Fibroblast of skin of right biceps (primary cell): ENCODE data around the gene LIN7B.
"Not testable (repeated sequence)": the region's sequence is repeated elsewhere in the genome, so short reads cannot be mapped to it uniquely, and the experiment has no call there.

ENCODE experiments used
- DNase-seq: peaks from one replicate; pipeline ENCODE4 v3.0.0-alpha.2; 2013

The LIN7B gene

DNA sequence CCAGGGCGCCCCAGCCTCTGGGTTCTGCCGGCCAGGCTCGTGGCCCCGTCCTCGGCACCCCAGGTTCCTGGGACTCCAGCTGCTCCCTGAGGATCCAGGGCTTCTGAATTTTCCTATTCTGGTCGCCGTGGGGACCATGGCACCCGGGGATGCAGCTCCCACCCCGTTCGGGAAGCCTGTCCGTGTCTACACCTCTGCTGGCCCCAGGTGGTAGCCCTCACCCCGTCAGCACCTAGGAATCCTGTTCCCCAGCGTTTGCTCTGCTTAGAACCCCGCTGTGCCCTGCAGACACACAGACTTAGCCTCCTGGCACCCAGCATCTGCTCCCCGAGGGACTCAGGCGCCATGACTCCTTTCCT lies 6.1 kb downstream of the LIN7B start:
- DNase-seq, result no peak

DNA sequence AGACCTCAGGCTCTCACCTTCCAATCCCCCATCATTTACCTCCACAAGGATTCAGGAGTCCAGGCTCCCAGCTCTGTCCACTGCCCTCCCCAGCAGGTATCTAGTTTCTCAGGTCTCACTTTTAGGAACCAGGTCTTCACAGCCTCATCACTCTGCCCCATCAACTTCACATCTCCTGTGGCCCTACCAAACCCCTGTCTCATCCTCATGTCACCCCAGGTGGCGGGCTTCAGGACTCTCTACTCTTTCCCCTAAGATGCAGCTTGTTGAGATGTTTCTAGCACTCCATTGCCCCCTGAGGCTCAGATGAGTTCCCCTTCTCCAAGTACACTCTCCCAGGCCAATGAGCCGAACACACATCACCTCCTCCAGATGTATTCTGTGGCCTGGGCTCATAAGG lies 6.7 kb downstream of the LIN7B start:
- DNase-seq, result no peak

DNA sequence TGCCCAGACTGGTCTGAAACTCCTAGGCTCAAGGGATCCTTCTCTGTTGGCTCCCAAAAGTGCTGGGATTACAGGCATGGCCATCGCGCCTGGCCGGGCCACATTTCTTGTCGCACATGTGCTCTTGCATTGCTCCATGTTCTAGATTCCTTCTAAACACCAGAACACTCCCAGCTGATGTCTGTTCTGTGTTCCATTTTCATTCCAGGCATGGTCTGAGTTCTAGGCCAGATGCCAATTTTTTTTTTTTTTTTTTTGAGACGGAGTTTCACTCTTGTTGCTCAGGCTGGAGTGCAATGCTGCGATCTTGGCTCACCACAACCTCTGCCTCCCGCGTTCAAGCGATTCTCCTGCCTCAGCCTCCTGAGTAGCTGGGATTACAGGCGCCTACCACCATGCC lies 7.7 kb downstream of the LIN7B start:
- not testable (repeated sequence) for DNase-seq

DNA sequence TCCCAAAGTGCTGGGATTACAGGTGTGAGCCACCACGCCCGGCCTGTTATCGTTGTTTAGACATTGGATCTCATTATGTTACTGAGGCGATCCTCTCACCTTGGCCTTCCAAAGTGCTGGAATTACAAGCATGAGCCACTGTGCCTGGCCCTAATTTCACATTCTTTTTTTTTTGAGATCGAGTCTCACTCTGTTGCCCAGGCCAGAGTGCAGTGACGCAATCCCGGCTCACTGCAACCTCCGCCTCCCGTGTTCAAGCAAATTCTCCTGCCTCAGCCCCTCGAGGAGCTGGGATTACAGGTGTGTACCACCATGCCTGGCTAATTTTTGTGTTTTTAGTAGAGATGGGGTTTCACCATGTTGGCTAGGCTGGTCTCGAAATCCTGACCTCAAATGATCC lies 9.1 kb downstream of the LIN7B start:
- not testable (repeated sequence) for DNase-seq

DNA sequence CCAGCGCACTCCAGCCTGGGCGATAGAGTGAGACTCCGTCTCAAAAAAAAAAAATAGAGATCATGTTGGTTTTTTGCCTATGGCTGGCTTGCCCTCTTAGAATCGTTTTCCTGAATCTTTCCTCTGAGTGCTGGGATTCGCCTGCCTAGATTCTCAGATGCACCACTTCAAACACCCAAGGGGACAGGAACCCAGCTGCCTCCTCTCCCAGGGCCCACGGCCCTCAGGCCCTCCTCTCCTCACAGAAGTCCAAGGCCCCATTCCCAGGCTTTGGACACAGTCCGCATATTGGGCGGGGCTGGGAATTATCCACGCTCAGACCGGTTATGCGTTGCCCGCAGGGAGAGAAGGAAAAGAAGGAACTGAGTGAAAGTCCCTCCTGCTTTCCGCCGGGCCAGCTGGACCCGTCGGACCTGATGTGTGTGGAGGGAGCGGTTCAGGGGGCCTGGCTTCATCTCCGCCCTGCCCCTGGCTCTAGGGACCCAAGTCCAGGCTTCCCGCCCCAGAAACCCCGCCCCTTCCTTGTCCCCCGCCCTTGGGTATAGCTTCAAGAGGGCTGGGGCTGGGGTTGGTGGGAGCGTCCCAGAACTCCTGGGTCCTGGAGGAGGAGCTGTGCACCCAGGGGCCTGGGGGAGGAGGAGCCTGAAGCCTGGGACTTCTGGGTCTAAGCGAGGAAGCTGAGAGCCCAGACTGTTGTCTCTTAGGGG lies 11.0 kb downstream of the LIN7B start:
- DNase-seq, result no peak

DNA sequence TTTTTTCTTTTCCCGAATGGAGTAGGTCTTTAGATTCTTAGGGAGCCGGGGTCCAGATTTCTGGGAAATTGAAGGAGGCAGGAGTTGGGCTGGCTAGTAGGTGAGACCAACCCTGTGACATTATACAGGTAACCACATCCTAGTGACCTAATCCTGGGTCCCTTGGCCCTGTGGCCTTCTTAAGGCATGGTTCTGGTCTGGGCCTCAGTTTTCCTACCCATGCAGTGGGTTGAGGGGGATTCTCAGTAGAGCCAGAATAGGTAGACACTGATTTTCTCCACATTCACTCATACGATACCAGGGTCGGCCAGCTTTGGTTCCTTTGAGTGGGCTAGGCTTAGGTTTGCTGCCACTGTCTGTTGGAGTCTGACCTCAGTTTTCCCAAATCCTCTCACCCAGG lies 12.4 kb downstream of the LIN7B start:
- DNase-seq, result no peak

DNA sequence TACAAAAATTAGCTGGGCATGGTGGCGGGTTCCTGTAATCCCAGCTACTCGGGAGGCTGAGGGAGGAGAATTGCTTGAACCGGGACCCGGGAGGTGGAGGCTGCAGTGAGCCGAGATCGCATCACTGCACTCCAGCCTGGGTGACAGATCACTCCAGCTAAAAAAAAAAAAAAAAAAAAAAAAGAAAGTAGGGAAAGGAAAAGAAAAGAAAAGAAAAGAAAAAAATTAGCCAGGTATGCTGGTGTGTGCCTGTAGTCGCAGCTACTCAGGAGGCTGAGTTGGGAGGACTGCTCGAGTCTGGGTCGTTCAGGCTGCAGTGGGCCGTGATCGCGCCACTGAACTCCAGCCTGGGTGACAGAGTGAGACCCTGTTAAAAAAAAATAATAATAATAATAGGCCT lies 13.1 kb downstream of the LIN7B start:
- not testable (repeated sequence) for DNase-seq

DNA sequence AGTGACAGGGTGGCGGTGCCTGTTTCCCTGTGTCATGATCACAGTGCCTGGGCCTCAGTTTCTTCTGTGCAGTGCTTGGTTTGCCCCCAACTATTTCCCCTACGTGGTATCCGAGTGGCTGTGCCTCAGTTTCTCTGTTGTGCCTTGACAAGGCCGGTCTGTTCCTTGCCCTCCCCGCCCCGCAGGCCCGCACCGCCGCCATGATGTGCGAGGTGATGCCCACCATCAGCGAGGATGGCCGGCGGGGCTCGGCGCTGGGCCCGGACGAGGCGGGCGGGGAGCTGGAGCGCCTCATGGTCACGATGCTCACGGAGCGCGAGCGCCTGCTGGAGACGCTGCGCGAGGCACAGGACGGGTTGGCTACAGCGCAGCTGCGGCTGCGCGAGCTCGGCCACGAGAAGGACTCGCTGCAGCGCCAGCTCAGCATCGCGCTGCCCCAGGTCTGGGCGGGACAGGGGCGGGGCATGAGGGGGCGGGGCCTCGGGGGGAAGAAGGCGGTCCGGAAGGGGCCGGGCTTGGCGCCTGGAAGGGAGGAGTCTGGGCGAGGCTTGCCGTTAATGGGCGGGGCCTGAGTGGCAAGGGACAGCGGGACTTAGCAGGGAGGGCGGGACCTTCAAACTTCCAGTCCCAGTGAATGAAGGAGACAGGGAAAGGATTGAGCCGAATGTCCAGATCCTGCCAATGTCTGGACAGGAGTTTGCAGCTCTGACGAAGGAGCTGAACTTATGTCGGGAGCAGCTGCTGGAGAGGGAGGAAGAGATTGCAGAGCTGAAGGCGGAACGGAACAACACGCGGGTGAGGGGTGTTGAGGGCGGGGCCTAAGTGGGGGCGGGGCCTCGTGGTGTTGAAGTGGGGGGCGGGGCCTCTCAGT lies 13.7 kb downstream of the LIN7B start:
- DNase-seq, result peak; percentile 97

DNA sequence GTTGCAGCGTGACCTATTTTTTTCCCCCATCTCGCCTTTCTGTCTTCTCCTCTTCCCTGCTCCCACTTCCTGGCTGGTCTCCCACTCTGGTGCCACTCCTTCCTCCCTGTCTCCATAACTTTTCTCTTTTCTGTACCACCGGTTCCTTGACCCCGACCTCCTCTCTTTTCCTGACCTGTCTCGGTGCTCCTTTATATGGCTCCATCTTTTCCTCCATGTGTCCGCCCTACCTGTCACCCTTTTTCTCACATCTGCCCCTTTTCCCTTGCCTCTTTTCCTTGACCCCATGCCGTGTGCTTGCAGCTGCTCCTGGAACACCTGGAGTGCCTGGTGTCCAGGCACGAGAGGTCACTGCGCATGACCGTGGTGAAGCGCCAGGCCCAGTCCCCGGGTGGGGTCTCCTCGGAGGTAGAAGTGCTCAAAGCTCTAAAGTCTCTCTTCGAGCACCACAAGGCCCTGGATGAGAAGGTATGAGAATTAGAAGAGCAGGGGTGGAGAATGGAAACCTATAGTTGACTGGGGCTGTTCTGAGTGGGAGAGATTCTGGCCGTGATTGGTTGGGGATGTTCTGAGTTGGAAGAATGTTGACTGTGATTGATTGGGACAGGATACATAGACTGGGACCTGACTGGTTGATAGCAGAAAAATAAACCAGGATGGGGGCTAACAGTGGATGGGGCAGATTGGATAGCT lies 14.5 kb downstream of the LIN7B start:
- DNase-seq, result no peak

DNA sequence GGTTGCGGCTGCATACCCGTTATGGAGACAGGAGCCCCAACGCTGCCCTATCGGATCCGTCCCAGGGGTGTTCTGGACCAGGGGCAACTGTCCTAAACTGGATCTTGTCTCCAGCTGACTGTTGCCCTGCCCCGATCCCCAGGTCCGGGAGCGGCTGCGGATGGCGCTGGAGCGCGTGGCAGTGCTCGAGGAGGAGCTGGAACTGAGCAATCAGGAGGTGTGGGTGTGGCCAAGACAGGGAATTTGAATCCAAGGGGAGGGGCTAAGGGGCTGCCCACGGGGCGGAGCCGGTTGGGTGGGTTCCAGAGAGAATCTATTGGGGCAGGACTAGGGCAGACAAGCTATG lies 15.0 kb downstream of the LIN7B start:
- peak; percentile 49 for DNase-seq

DNA sequence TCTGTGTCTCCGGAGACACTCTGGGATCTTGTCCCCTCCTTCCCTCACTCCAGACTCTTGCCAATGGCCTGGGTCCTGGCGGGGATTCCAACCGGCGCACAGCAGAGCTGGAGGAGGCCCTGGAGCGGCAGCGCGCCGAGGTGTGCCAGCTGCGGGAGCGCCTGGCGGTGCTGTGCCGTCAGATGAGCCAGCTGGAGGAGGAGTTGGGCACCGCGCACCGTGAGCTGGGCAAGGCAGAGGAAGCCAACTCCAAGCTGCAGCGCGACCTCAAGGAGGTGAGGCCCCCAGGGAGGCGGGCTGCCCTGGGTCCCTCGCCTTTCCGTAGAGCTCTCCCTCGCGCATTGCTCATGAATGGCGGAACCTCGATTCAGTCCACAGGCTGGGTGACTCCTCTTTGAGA lies 16.2 kb downstream of the LIN7B start:
- no peak for DNase-seq

DNA sequence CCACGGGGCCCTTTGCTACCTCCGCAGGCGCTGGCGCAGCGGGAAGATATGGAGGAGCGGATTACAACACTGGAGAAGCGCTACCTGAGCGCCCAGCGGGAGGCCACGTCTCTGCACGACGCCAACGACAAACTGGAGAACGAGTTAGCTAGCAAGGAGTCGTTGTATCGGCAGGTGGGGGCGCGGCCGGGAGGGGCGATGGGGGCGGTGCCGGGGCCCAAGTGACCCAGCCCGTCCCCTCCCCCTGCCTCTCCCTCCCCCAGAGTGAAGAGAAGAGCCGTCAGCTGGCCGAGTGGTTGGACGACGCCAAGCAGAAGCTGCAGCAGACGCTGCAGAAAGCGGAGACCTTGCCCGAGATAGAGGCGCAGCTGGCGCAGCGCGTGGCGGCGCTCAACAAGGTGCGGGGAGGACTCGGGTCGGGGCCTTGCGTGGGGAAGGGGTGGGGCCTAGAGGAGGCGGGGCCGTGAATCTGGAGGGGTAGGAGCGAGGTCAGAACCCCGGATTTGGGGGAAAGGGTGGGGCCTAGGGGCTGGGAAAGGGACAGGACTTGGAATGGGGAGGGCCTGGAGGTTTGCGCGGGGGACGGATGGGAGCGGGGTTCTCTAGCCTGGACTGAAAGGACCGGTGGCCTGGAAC lies 18.9 kb downstream of the LIN7B start:
- DNase-seq, result no peak

DNA sequence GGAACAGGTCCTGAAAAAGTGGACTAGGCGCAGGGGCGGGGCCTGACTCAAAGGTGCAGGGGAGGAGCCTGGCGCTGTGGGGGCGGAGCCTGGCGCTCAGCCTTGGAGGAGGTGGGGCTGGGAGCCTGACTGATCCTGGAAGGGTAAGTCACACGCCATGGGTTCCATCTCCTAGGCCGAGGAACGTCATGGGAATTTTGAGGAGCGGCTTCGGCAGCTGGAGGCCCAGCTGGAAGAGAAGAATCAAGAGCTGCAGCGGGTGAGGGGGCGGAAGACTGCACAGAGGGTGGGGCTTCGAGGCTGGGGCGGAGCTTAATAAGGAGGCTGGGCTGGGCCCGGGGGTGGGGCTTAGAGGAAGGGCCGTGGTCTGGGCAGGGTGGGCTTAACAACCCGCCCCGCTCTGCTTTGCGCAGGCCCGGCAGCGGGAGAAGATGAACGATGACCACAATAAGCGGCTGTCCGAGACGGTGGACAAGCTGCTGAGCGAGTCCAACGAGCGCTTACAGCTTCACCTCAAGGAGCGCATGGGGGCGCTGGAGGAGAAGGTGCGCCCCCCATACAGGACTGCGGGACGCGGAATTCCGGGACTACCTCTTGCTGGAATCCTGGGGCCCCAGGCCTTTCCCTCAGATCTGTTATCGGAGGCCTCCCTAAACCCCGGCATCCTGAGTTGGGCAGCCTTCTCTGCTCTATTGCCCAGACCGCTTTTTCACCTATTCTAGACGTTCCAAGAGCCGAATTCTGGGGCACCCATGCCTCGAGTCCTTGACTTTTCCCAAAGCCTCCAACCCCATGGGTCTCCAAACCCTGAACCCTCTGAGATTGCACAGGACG lies 19.7 kb downstream of the LIN7B start:
- peak; percentile 56 for DNase-seq

DNA sequence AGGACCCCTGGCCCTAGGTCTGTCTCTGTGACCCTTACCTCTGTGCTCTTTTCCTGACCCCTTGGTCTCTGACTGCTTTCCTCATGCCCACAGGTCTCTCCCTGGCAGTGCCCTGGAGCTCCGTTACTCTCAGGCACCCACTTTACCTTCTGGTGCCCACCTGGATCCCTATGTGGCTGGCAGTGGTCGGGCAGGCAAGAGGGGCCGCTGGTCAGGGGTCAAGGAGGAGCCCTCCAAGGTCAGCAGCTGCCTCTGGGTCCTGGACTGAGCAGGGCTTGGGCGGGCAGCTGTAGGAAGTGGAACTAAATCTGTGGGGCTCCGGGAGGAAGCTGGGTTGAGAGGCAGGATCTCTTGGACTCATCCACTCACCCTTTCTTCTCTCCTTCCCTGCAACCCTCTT lies 21.5 kb downstream of the LIN7B start:
- DNase-seq, result no peak

DNA sequence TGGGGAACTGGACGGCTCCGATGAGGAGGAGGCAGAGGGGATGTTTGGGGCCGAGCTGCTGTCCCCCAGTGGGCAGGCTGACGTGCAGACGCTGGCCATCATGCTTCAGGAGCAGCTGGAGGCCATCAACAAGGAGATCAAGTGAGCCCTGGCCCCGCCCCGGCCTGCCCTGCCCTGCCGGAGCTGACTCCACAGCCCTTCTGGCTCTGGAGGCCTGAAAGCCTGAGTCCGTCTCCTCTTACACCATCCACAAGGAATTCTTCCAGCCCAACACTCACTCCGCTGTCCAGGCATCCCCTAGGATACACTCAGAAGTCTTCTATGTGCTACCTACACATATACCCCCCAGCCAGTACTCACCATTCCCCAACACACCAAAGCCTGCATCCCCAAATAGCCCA lies 22.6 kb downstream of the LIN7B start:
- no peak for DNase-seq

DNA sequence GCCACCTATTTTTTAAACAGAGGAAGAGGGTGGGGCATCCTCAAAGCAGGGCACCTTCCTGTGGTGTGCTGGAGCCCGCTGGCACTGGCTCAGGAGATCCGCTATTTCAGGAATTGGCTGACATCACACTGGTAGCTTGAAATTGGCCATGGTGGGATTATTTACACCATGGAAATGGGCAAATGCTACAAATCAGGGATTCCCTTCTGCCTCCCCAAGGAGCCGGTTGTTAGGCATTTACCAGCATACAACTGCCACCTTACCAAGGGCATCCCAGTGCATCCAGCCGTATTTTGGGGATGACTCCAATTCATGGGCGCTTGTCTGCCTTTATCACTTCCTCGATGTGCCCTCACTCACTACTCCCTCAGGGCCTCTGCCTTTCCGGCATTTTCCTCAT lies 26.8 kb downstream of the LIN7B start:
- no peak for DNase-seq

DNA sequence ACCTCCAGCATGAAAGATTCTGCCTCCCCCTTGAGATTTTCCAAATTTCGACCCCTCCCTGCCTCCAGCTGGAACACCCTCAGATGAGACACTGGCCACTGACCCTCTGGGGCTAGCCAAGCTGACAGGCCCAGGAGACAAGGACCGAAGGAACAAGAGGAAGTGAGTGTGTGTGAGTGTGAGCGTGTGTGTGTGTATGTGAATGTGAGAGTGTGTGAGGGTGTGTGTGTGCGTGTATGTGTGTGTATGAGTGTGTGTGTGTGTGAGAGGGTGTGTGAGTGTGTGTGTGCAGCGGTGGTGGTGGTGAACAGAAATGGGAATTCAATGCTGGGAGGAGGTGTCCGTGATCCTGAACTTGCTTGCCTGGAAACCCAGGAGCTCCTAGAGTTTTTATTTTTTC lies 27.2 kb downstream of the LIN7B start:
- no peak for DNase-seq

DNA sequence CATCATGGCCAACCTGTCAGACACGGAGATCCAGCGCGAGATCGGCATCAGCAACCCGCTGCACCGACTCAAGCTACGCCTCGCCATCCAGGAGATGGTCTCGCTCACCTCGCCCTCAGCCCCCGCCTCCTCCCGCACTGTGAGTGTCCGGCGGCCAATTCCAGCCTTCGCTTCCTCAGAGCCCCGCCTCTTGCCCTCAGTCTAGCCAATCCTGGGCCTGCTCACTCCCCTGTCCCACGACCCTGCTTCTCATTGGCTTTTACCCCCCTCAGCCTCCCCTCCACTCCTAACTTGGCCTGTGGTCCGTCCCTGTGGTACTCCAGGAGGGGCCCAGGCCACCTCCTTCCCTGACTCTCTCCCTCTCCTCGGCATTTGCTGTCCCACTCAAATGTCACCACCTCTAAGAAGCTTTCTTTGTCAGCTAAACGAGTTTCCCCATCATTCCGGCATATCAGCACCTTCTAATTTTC lies 28.7 kb downstream of the LIN7B start:
- DNase-seq, result peak; percentile 93

DNA sequence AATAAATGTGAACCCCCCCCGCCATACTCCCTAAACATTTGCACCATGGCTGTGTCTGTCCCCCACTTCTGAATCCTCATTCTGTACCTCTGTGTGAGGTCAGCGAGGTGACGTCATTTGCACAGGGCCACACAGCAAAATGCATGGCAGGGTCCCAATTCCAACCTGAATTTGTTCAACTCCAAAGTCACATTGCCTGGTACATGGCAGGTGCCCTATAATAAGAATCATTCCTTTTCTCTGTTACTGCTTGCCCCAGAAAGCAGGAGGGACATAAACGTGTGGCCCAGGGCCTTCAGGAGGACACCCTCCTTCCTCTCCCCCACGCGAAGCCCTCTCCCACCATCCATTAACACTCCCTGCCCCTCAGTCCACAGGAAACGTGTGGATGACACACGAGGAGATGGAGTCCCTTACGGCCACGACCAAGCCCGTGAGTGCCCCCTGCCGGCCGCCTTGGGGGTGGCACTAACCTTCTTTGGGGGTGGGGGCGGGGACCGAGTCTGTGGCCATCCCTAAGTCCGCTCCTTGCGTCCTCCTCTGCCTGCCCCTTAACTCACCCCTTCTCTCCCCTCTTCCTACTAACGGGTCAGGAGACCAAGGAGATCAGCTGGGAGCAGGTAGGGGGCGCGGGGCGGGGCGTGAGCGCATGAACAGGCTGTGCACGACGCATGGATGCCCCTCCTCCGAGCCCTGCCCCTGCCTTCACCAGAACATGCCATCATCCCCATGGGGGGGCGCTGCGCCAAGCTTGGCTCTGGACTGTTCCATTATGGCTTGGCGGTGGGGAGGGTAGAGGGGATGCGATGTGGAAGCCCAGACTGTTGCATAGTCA lies 31.6 kb downstream of the LIN7B start:
- peak; percentile 82 for DNase-seq

DNA sequence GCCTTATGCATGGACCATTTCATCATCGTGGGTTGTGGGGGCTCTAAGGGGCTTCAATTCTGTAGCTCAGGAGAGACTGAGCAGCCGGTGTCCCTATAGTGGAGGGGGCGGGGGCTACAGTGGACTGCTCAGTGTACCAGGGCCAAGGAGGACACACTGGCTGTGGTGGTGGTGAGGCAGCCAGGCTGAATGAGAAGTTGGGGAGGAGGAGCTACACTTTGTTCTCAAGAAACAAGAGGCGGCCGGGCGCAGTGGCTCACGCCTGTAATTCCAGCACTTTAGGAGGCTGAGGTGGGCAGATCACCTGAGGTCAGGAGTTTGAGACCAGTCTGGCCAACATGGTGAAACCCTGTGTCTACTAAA lies 32.2 kb downstream of the LIN7B start:
- DNase-seq, result peak; percentile 41

DNA sequence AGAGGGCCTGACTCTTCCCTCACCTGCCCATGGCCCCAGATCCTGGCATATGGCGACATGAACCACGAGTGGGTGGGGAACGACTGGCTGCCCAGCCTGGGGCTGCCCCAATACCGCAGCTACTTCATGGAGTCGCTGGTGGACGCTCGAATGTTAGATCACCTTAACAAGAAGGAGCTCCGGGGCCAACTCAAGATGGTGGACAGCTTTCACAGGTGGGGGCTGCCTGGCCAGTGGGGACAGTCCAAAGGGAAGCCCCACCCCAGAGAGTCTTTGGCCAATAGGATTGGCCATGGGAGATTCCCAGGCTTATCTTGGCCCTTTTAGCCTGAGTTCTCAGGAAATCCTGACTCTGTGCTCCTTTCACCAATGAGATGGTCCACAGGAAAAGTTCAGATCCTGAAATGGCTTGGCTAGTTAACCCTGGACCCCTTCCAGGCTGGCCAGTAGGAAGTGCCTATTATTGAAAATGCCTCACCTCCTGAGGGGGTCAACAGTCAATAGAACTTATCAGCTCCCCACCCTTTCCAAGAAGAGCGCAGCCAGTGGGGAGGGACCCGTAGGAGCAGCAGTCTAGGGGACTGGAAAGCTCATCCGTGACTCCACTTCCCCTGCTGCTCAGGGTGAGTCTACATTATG lies 34.0 kb downstream of the LIN7B start:
- DNase-seq, result no peak
